ENCODE measurements around the gene ARHGEF10L.

The ARHGEF10L gene

DNA sequence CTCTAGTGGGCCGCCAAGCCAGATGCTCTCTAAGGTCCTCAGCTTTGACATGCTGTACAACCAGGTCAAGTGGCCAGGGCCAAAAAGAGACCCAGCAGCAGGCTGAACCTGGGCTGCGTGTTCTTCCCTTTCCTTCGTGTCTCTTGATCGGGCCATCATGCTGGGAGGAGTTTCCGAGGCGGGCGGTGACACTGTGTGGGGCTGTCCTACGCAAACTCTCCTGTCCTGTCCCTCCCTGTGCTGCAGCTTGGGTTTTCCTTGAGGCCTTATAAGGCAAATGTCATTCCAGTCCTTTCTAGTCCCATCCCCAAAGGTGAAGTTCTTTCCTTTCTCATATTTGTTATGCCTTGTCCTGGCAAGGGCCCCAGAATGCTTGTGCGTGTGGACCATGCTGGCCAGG, 56.7 kb downstream of the ARHGEF10L start:
- no peak for DNase-seq

DNA sequence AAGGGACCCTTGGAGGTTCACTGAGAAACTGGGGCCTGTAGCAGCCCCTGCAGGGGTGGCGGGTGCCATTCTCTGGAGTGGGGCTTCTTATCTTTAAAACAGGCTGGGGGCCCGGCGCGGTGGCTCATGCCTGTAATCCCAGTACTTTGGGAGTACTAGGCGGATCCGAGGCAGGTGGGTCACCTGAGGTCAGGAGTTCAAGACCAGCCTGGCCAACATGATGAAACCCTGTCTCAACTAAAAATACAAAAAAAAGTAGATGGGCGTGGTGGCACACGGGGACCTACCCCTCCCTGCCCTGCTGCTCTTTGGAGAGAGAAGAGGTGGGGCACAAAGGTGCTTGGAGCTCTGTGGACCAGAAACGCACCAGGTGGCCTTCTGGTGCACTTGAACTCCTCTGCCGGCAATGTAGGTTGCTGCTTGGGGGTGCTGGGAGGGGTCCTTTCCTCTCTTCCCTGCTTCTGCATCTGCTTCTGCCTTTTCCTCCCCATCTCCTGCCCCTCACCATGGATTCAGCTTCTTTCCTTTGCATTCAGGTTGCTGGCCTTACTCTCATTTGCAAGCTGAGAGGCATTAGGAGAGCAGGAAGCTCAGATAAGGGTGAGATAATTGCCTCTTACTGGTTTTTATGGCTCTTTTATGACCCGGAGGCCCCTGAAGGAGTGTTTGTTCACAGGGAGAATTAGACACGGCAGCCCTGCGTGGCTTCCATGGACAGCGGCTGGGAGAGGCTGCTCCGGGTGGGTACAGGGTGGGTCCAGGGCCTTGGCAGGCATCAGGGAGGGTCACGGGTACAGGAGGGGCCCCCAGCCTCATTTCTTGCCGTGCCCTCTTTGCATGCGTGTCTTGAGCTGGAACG, 57.4 kb downstream of the ARHGEF10L start:
- DNase-seq: no peak

GRCh38 chr1:17597651-17598050, 58.2 kb downstream of the ARHGEF10L start:
- no peak for DNase-seq

- DNase-seq: no peak
These were observed 58.8 kb downstream of the ARHGEF10L start for GRCh38 chr1:17598251-17598650.

DNA sequence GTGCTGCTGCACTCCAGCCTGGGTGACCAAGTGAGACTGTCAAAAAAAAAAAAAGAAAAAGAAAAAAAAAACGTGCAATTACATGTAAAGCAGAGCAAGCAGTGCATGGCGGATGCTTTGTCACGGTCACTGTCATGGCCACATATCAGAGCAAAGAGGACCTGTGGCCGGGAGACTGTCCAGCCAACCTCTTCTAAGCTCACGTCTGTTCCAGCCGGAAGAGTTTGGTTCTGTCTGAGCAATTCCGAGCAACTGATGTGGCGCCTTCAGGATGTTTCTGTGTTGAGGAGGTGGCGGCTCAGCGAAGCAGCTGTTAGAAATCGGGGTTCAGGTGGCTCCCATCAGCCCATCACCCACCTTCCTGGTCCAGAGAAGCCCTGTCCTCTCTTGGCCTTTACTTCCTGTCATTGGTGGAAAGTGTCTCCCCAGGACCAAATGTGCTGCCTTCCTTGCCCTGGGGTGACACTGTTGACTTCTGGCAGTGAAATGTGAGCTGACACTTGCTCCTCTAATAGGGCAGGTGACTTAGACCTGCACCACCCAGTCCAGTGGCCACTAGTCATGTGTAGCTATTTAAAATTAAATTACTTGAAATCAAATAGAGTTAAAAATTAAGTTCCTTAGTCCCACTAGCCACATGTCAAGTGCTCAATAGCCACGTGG, 59.9 kb downstream of the ARHGEF10L start:
- DNase-seq: no peak

GRCh38 chr1:17599954-17600300, 60.4 kb downstream of the ARHGEF10L start:
- DNase-seq: no peak

DNA sequence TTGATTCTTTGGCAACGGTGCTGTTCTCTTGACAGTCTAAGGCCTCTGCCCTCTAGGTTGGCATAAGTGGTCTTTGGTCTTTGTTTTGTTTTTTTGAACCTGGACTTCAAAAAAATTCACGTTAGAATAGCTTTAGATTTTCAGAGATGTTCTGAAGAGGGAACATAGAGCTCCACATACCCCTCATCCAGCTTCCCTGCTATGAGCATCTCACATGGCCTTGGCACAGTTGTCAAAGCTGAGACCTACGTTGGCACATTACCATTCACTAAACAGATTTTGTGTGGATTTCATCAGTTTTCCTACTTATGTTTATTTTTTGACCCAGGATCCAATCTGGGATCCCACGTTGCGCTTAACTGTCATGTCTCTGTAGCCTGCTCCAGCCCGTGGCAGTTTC, 60.8 kb downstream of the ARHGEF10L start:
- no peak for DNase-seq

DNA sequence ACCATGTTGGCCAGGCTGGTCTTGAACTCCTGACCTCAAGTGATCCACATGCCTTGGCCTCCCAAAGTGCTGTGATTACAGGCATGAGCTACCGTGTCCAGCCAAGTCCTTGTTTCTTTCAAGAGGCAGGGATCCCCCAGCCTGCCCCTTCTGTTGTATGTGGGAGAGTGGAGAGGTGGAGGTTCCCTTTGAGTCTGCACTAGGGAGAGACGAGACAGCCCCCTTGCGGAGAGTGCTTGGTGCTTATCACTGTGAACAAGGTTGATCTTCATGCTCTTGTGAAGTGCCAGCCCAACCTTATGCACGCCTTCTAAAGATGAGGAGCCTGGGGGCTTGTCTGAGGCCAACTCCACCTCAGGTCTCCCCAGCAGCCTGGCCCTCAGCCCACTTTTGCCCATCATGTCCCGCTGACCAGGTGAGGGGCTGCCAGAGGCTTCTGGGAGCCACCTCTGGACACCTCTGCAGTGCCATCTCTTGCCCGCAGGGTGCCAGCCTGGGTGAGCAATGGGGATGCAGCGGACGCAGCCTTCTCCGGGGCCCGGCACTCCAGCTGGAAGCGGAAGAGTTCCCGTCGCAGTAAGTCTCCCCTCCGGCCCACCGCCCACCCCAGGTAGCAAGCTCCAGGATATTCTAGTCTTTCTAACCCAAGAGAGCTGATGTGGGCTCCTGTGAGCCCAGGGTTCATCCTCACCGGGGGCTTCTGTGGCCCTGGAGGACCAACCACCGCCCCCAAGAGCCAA, 62.3 kb downstream of the ARHGEF10L start:
- no peak for DNase-seq

- no peak for DNase-seq
These were observed 63.8 kb downstream of the ARHGEF10L start for GRCh38 chr1:17603091-17603841.

GRCh38 chr1:17605582-17606344, 66.3 kb downstream of the ARHGEF10L start:
- DNase-seq: no peak

DNA sequence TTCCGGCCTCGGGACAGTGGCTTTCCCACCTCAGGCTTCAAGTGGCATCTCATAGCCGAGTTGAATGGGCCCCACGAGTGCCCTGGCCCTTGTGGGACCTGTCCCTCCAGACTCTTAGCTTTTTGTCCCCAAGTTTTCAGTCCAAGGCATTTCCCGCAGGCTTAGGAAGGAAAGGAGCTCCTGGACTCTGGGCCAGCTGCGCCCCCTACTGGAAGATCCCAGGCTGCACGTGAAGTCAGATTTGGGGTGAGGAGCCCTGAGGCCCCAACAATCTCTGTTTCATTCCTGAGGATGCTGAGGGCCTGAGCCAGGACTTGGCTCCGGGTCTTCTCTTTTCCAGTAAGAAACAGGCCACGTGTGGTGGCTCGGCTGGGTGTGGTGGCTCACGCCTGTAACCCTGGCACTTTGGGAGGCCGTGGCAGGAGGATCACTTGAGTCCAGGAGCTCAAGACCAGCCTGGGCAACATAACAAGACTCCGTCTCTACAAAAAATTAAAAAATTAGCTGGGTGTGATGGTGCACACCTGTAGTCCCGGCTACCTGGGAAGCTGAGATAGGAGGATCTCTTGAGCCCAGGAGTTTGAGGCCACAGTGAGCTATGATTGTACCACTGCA, 67.4 kb downstream of the ARHGEF10L start:
- no peak for DNase-seq

DNA sequence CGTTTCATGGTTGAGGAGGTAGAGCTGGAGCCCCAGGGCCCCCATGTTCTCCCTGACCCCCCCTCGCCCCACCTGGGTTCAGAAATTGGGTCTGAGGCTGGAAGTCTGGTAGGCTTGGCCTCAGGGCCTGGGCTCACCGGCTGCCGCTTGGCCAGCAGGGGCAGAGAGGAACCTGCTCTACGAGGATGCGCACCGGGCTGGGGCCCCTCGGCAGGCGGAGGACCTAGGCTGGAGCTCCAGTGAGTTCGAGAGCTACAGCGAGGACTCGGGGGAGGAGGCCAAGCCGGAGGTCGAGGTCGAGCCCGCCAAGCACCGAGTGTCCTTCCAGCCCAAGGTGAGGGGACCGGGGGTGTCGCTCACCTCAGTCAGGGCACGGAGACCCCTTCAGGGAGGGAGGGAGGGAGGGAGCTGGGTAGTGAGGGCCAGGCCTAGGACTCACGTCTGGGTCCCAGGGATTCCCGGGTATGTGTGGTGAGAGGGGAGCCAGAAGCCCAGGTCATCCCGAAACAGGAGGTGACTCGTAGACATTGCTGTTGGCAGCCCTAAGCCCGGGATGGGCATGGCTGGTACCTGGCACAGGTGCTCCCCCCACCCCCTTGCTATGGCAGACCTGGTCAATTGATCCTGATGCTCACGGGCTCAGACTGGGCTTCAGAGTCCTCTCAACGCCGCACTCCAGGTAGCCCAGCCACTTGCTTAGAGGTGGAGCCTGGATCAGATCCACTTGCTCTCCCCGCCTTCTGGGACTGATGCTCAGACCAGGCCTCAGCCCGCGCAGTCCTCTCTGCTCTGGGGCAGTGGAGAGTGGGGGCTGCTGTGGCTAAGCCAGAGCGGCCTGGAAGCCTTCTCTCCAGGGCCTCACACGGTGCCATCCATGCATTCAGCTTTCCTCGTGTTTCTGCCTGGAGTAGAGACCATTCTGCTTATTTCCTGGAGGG, 68.4 kb downstream of the ARHGEF10L start:
- DNase-seq: no peak

- no peak for DNase-seq
These were observed 70.0 kb downstream of the ARHGEF10L start for GRCh38 chr1:17609529-17609928.

DNA sequence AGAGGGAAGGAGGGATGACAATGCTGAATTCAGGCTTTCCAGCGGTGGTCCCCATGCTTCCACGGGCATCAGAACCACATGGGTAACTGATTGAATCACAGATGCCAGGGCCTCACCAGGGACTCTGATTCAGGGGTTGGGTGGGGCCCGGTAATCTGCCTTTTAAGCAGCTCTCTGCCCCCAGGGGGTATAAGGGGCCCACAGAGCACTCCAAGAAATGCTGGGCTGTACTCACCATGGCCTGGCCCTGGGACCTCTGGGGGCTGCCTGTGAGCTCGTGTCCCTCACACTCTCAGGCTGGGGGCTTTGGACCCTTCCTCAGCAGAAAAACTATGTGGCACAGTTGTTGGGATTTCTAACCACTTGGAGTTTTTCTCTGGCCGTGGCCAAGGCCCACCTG, 70.6 kb downstream of the ARHGEF10L start:
- DNase-seq: no peak

GRCh38 chr1:17610713-17611112, 71.2 kb downstream of the ARHGEF10L start:
- no peak for DNase-seq

GRCh38 chr1:17611991-17612390, 72.5 kb downstream of the ARHGEF10L start:
- no peak for DNase-seq

GRCh38 chr1:17612831-17613230, 73.3 kb downstream of the ARHGEF10L start:
- no peak for DNase-seq

DNA sequence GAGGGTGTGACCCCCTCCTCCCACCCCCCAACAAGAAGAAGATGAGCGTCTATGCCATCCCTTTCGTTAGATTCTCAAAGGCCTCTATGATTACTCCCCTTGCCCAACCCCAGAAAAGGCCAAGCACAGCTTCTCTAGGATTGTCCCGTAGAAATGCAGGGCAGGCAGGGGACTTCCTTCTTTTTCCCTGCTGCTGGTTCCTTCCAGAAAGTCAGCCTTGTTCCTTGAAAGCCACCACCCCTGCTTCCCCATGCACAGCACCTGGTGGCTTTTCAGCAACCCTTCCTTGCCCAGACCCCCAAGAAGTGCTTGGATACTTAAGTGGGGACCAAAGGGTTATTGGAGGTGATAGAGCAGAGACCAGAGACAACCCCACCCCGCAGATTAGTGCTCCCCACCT, 75.1 kb downstream of the ARHGEF10L start:
- no peak for DNase-seq

GRCh38 chr1:17615157-17615556, 75.7 kb downstream of the ARHGEF10L start:
- DNase-seq: no peak

- no peak for DNase-seq
These were observed 76.5 kb downstream of the ARHGEF10L start for GRCh38 chr1:17615959-17616358.
